A204.1 (cell line): ENCODE data around the gene EBF3.

Experiments
- FAIRE-seq: peaks from 2 replicates; lab custom pipeline; 2012; peaks lifted over from hg19 to GRCh38; lab: Jason Lieb, UNC

The EBF3 gene

GRCh38 chr10:129790715-129791446 lies 173.2 kb downstream of the EBF3 start:
- no peak for FAIRE-seq

GRCh38 chr10:129788215-129788614 lies 175.9 kb downstream of the EBF3 start:
- FAIRE-seq: no peak

GRCh38 chr10:129787557-129787956 lies 176.5 kb downstream of the EBF3 start:
- no peak for FAIRE-seq

GRCh38 chr10:129786216-129786615 lies 177.9 kb downstream of the EBF3 start:
- FAIRE-seq: no peak

GRCh38 chr10:129785536-129785981 lies 178.5 kb downstream of the EBF3 start:
- FAIRE-seq: no peak
